ENCODE results near the gene CAMTA2. TPM values are rescaled to one million over a fixed set of nuclear protein-coding genes. Genes with fewer than 3 reads are reported as not detected.
"Not testable (repeated sequence)": the region's sequence is repeated elsewhere in the genome, so short reads cannot be mapped to it uniquely, and the experiment has no call there.

CAMTA2 gene
- total RNA-seq, 6 experiments from 2014 or later: 15.3 to 21.1 (median 17.7) TPM

DNA sequence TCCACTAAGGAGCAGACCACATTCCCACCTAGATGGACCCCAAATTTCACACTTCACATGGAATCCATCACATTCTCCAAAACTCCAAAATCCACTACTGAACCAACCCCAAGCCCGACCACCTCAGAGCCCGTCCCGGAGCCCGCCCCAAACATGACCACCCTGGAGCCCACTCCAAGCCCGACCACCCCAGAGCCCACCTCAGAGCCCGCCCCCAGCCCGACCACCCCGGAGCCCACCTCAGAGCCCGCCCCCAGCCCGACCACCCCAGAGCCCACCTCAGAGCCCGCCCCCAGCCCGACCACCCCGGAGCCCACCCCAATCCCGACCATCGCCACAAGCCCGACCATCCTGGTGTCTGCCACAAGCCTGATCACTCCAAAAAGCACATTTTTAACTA lies 53.8 kb downstream of the CAMTA2 start:
- Histone ChIP-seq H3K4me3 (no peak overlapping the region), H3K27me3 (no peaks in the 10 kb centered on the region), H3K27ac (no peak overlapping the region), H3K36me3 (peaks cover 0 to 18% (median 2%) of the 10 kb centered on the region in 4 donors), H3K4me1 (peaks cover 0 to 16% (median 7%) of the 10 kb centered on the region in 4 donors), H3K9me3 (no peaks in the 10 kb centered on the region)
- intact Hi-C loops (cut with DNase I): no loop called here
- TF ChIP-seq, protein P1, sequence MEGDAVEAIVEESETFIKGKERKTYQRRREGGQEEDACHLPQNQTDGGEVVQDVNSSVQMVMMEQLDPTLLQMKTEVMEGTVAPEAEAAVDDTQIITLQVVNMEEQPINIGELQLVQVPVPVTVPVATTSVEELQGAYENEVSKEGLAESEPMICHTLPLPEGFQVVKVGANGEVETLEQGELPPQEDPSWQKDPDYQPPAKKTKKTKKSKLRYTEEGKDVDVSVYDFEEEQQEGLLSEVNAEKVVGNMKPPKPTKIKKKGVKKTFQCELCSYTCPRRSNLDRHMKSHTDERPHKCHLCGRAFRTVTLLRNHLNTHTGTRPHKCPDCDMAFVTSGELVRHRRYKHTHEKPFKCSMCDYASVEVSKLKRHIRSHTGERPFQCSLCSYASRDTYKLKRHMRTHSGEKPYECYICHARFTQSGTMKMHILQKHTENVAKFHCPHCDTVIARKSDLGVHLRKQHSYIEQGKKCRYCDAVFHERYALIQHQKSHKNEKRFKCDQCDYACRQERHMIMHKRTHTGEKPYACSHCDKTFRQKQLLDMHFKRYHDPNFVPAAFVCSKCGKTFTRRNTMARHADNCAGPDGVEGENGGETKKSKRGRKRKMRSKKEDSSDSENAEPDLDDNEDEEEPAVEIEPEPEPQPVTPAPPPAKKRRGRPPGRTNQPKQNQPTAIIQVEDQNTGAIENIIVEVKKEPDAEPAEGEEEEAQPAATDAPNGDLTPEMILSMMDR (IDR thresholded peaks at IDR 0.05): no peak
- TF ChIP-seq POLR2A (IDR thresholded peaks at IDR 0.05): no peak
- ATAC-seq: no peak
- 66% methylated on average over 5 of the region's 16 CpGs for WGBS (ENCODE audit: insufficient coverage, low coverage, low lambda C conversion rate, missing lambda C conversion rate)
- DNase-seq: no peak

DNA sequence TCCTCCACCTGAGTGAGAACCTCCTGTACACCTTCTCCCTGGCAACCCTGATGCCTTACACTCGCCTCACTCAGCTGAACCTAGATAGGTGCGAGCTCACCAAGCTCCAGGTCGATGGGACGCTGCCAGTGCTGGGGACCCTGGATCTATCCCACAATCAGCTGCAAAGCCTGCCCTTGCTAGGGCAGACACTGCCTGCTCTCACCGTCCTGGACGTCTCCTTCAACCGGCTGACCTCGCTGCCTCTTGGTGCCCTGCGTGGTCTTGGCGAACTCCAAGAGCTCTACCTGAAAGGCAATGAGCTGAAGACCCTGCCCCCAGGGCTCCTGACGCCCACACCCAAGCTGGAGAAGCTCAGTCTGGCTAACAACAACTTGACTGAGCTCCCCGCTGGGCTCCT lies 54.7 kb downstream of the CAMTA2 start:
- Histone ChIP-seq H3K4me3 (no peak overlapping the region), H3K27me3 (no peaks in the 10 kb centered on the region), H3K27ac (no peak overlapping the region), H3K36me3 (peaks cover 0 to 13% (median 2%) of the 10 kb centered on the region in 4 donors), H3K4me1 (peaks cover 0 to 13% (median 5%) of the 10 kb centered on the region in 4 donors), H3K9me3 (no peaks in the 10 kb centered on the region)
- intact Hi-C loops (cut with DNase I): no loop called here
- no CpG with 5 or more reads among the region's 12 CpGs for WGBS (ENCODE audit: insufficient coverage, low coverage, low lambda C conversion rate, missing lambda C conversion rate)
- ATAC-seq (no peak), DNase-seq (no peak)
- TF ChIP-seq POLR2A (IDR thresholded peaks at IDR 0.05): no peak
- TF ChIP-seq, protein P1 (IDR thresholded peaks at IDR 0.05): no peak

DNA sequence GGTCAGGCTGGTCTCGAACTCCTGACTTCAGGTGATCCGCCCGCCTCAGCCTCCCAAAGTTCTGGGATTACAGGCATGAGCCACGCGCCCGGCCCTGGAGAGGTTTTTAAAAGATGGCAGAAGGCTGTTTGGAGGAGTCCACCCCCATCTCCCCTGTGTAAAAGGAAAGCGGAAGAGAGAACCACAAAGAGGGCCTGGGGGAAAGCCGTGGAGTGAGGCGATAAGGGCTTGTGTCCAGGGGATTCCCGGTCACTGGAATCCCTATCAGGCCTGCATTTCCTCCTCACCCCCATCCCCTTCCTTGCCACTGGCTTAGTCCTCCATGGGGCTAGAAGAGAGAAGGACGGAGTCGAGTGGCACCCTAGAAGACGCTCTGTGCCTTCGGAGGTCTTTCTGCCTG lies 55.5 kb downstream of the CAMTA2 start, which contains the start of gene GP1BA:
TSS of gene GP1BA (plus strand) at position 315 of the 400 bp plus-strand sequence. CDS start 328 bp downstream, outside the sequence.
- intact Hi-C loops (cut with DNase I): no loop called here
- no peak for DNase-seq
- Histone ChIP-seq H3K36me3 (peaks cover 0 to 5% (median 0%) of the 10 kb centered on the region in 4 donors), H3K27me3 (no peaks in the 10 kb centered on the region), H3K27ac (no peak within 1 kb of the TSS), H3K9me3 (no peaks in the 10 kb centered on the region), H3K4me3 (no peak within 1 kb of the TSS), H3K4me1 (peaks cover 0 to 13% (median 5%) of the 10 kb centered on the region in 4 donors)
- ATAC-seq: peak in 1 of 4 donors; percentile 41
- 77% methylated on average over 13 of the region's 14 CpGs for WGBS (ENCODE audit: insufficient coverage, low coverage, low lambda C conversion rate, missing lambda C conversion rate)
- TF ChIP-seq POLR2A (IDR thresholded peaks at IDR 0.05): no peak
- TF ChIP-seq, protein P1 (IDR thresholded peaks at IDR 0.05): no peak

DNA sequence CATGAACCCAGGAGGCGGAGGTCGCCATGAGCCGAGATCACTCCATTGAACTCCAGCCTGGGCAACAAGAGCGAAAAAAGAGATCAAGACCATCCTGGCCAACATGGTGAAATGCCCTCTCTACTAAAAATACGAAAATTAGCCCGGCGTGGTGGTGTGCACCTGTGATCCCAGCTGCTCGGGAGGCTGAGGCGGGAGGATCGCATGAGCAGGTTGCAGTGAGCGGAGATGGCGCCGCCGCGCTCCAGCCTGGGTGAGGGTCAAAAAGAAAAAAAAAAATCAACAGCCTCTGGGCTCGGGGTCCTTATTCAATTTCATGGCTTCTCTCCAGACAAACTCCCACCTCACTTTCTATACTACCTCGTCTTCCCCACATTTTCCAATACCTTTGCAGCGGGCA lies 58.6 kb downstream of the CAMTA2 start:
- no peak overlapping the region for H3K4me3 ChIP-seq
- H3K36me3 ChIP-seq: no peaks in the 10 kb centered on the region
- WGBS (ENCODE audit: insufficient coverage, low coverage, low lambda C conversion rate, missing lambda C conversion rate): 92% methylated on average over 18 of the region's 18 CpGs
- no peaks in the 10 kb centered on the region for H3K9me3 ChIP-seq
- H3K27ac ChIP-seq: no peak overlapping the region
- intact Hi-C loops (cut with DNase I): no loop called here
- no peak for ATAC-seq
- no peak for DNase-seq
- no peaks in the 10 kb centered on the region for H3K27me3 ChIP-seq
- peaks cover 0 to under 1% (median 0%) of the 10 kb centered on the region in 4 donors for H3K4me1 ChIP-seq
- no peak for TF ChIP-seq POLR2A (IDR thresholded peaks at IDR 0.05)
- TF ChIP-seq, protein P1 (IDR thresholded peaks at IDR 0.05): no peak

DNA sequence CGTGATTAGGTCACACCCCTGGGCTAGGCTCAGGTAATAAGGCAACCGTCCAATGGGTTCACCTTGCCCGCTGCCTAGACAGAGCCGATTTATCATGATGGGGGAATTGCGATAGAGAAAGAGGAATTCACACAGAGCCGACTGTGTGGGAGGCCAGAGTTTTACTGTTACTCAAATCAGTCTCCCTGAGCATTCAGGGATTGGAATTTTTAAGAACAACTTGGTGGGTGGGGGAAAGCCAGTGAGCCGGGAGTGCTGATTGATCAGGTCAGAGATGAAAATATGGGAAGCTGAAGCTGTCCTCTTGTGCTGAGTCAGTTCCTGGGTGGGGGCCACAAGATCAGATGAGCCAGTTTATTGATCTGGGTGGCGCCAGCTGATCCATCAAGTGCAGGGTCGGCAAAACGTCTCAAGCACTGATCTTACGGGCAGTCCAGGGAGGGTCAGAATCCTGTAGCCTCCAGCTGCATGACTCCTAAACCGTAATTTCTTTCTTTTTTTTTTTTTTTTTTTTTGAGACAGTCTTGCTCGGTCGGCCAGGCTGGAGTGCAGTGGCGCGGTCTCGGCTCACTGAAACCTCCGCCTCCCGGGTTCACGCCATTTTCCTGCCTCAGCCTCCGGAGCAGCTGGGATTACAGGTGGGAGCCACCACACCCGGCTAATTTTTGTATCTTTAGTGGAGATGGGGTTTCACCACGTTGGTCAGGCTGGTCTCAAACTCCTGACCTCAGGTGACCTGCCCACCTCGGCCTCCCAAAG lies 60.7 kb downstream of the CAMTA2 start:
- H3K9me3 ChIP-seq; intact Hi-C loops (cut with DNase I); H3K27me3 ChIP-seq; H3K36me3 ChIP-seq; H3K4me1 ChIP-seq; H3K27ac ChIP-seq; ATAC-seq; H3K4me3 ChIP-seq: not testable (repeated sequence)
- WGBS (ENCODE audit: insufficient coverage, low coverage, low lambda C conversion rate, missing lambda C conversion rate): 43% methylated on average over 14 of the region's 24 CpGs
- peak in 1 of 3 donors; percentile 20 for DNase-seq

Measured in right lobe of liver (tissue), 6 donors.